ENCODE results near the gene CHN2.

- TF ChIP-seq CTCF (conservative IDR thresholded peaks at IDR 0.05; ENCODE audit: low read depth, low read length) = no peak
- TF ChIP-seq EZH2 (IDR thresholded peaks at IDR 0.05; ENCODE audit: borderline replicate concordance, low read depth, low read length, poor library complexity, severe bottlenecking) = no peak
Observed at GRCh38 chr7:29454464-29454863, 259.9 kb downstream of the CHN2 start.

Data from A673 (cell line).